Gastrocnemius medialis (tissue), 4 donors: Measurements from ENCODE around the gene ARHGAP42.

Source experiments
- CTCF ChIP-seq, 5 experiments: fragments of 450-650 bp in 3 of 5; fragments of 200-600 bp in 2 of 5; sonication (generic) in 2 of 5; IDR thresholded peaks in 4 of 5; conservative IDR thresholded peaks in 1 of 5; 1 replicate in 4 of 5; 2 replicates in 1 of 5; pipeline ENCODE4 v1.5.1; 2016 to 2019; ENCODE audit warnings: antibody characterized with exemption in 5 of 5, mild to moderate bottlenecking in 3 of 5, moderate library complexity in 3 of 5
- POLR2A ChIP-seq, 2 donors: fragments of 450-650 bp; IDR thresholded peaks; one replicate each; pipeline ENCODE4 v1.6.1; 2017; ENCODE audit warnings: antibody characterized with exemption in 2 of 2, mild to moderate bottlenecking in 2 of 2, moderate library complexity in 2 of 2

GRCh38 chr11:100740440-100740839, 53.4 kb downstream of the ARHGAP42 start:
- TF ChIP-seq CTCF (IDR thresholded peaks at IDR 0.05 in 4 of 5, conservative IDR thresholded peaks at IDR 0.05 in 1 of 5), result no peak
- no peak for TF ChIP-seq POLR2A (IDR thresholded peaks at IDR 0.05)
